Stimulated activated CD8-positive, alpha-beta memory T cell treated with anti-CD3 and anti-CD28 coated beads, Interleukin-2, amount 100 ng/mL, for 48 hours (primary cell): ENCODE results near the gene PPAN.

Experiments used
- DNase-seq, 2 donors: peaks; one replicate each; pipeline ENCODE4 v3.0.0-alpha.2; 2020; ENCODE audit warnings: low read depth in 2 of 2

Gene PPAN

DNA sequence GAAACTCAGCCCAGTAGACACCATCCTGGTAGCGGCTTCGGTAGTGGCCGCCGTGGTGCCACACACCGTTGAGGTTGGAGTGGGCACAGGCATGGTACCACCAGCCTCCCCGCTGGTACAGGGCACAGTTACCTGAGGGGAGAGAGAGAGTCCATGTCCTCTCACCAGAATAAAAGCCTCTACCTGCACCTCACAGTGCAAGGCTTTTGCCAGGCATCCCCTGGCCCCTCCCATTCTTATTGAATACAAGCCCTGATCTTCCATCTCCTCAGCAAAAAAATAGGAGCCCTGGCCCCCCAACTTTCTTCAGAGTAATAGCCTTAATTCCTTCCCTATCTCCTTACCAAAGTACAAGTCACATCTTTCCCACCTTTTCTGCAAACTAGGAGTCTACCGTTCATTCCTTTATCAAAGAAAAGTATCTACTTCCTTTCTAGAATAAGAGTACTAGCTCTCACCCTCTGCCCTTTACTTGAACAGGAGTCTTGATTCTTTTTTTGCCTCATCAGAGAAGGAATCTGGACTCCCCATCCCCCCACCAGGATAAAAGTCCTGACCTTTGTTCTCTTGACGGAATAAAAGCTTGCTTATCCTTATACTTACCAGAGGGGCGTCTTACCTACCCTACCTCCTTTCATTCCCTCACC lies 13.4 kb upstream of the PPAN start:
- no peak for DNase-seq

DNA sequence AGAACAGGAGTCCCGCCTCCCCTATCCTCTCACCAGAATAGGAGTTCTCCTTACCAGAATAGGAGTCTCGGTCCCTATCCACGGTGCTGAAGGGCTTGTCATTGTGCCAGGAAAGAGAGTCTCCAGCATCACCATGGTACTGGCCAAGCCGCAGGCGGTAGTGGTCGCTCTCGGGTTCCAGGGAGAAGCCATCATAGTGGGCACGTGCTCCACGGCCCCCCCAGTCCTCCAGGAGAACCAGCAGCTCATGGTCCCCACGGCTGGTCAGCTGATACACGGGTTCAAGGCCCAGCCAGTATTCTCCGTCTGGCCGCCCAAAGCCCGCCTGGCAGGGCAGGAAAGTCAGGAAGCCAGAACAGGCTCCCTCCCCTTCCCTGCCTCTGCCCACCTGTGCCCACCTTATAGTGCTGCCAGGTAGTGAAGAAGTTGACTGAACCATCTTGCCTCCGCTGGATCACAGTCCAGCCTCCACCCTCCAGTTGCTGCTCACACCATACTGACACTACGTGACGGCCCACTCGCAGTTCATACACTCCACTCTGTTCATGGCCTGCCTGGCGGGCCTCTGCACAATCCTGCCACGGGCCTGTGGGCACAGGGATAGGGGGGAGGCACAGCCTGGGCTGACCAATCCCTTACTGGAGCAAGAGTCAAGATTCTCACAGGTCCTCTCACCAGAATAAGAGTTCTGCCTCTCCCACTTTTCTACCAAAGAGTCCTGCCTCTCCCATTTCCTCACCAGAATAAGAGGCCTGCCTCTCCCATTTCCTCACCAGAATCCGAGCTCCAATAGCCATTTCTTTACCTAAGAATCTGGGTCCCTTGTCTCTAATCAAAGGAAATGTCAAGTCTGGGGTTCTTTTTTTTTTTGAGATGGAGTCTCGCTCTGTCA lies 12.6 kb upstream of the PPAN start:
- no peak for DNase-seq

DNA sequence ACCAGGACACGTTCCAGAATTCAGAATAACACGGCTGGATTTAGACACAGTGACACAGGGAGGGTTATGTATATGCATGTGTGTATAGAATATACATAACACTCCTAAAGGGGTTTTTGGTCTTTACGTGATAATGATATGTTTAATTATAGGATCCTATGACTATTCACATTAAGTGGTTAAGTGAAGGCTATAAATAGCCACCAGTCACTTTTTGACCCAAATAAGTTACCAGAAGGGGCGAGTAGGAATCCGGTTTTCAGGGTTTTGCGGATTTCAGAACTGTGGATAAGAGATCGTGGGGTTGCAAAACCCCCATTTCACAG lies 10.6 kb upstream of the PPAN start:
- no peak for DNase-seq

DNA sequence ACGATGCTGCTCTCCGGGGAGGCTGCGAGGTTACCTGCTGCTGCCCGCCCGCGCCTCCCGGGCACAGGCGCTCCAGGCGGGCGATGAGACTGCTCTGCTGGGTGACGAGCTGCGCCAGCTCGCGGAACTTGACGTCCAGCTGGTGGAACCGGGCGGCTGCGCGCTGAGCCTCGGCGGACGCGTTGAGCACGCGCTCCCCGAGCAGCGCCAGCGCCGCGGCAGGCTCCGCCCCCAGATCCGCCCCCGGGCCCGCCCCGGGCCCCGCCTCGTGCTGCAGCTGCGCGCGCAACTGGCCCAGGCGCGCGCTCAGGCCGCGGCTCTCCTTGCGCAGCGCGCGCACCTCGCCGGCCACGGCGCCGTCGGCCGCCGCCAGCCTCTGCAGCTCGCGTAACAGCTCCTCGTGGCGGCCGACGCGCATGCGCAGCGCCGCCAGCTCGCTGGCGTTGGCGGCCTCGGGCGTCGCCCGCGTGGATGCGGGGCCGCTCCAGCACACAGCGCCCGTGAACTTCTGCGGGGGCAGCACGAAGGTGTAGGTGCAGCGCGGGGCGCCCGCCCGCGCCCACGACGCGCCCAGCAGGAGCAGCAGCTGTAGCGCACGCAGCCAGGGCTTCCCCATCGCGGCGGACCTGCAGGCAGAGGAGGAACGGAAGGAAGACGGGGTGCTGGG lies 10.1 kb upstream of the PPAN start:
- peak; percentile 83 to 85 for DNase-seq

DNA sequence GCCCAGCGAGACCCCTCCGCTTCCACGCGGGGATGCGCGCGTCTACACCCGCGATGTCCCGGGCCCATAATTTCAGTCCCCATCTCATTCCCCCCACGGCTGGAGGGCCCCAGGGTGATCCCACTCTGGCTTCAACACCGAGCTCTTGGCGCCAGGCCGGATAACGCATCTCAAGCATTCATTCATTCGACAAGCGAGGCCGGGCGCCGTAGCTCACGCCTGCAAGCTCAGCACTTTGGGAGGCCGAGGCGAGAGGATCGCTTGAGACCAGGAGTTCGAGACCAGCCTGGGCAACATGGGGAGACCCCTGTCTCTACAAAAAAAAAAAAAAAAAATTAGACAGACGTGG lies 9.6 kb upstream of the PPAN start:
- DNase-seq: no peak

DNA sequence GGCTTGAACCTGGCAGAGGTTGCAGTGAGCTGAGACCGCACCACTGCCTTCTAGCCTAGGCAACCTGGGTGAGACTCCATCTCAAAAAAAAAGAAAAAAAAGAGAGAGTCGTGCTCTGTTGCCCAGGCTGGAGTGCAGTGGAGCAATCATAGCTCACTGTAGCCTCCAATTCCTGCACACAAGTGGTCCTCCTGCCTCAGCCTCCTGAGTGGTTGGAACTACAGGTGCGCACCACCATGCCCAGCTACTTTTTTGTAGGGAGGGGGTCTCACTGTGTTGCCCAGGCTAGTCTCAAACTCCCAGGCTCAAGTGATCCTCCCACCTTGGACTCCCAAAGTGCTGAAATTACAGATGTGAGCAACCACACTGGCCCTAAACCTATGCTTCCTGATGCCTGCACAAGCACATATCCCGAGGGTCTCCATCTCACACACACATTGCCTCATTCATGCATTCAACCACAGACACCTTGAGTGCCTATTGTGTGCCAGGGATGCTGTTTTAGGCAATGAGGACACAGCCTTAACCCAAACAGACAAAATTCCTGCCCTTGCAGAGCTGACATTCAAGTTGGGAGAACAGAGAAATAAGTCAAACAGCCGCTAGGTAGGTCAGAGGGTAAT lies 5.9 kb upstream of the PPAN start:
- DNase-seq: no peak

DNA sequence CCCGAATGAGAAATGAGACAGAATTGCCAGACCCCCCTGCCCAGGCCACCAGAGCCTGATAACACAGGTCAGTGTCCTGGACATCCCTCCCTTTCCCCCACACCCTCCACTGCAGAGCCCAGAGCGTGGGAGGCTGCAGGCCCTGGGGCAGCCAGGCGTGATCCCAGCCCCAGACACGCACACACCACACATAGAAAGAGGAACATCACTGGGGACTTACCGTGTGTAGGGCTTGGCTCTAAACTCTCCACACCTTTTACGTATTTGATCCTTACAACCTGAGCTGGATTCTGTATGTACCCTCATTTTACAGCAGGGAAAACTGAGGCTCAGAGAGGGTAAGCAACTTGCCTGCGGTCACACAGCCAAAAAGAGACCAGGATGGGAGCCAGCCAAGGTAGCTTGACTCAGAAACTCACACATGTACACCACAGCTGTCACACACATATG lies 3.4 kb upstream of the PPAN start:
- DNase-seq: no peak

DNA sequence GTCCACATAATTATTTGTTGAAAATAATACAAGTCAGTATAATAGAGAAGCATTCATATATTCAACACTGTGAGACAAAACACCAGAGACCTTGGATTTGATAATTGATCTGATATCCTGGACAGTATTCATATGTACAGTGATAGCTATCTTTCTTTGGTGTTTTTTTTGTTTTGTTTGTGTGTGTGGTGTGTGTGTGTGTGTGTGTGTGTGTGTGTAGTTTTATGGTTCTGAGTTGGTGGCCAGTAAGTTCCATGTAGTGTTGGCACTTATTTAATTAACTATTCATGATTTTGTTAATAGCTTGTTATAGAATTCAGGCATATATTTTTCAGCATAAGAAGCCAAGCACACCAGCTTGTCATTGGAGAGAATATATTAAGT lies 2.0 kb upstream of the PPAN start:
- DNase-seq: no peak

DNA sequence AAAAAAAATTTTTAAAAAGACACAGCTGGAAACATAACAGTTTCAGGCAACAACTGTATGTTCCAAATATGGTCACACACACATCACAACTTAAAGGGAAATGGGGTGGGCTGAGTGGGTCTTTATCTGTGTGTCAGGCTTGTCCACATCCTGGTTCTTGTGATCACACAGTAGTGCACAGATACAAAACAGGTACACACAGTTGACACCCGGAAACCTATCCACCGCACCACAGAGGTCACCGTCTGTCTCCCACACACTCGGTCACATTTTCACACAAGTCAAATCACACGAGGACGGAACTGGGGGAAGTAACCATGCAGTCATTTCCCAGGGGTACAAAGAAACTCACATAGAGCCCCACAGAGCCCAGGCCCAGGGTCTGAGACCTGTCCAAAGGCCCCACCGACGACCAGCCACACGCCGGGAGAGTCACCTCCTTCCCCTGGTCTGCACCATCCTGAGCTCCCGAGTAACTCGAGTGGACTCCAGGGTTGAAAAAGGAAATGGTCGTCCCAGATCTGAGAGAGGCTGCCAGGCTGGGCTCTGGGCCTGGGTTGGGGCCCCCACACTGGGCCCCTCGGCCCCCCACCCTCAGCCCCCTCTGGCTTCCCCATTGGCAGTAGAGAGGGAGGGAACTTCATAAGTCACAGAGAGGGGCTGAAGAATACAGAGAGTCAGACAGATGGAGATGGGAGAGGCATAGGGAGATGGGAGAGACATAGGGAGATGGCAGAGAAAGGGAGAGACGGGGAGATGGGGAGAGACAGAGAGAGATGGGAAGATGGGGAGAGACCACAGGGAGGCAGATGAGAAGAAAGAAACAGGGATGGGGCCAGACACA lies 1.3 kb upstream of the PPAN start:
- DNase-seq: peak in 1 of 2 donors; percentile 65

DNA sequence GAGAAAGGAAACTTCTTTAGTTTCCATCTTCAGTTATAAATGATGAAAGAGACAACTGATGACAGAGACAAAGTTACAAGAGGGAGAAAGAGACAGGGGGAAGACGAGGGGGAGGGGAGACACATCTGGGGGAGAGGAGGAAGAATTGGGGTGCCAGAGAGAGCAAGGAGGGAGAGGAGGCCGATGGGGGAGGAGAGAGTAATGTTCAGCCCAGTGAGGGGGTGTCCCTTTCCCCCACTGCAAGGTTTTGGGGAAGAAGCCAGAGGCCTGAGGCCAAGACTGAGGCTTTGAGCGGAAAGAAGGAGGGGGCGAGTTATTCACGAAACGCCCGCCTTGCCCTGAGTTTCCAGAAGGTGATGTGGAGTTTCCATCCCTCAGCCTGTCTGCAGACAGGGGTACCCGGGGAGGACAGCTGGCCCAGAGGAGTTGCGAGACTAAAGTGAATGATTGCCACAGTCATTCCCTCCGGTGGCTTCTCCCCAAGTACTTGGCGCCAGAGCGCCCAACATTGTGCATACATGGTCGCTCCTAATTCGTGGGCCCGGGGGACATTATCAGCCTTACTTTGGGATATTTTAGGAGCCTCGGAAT lies 558 bp upstream of the PPAN start:
- peak; percentile 73 to 75 for DNase-seq

DNA sequence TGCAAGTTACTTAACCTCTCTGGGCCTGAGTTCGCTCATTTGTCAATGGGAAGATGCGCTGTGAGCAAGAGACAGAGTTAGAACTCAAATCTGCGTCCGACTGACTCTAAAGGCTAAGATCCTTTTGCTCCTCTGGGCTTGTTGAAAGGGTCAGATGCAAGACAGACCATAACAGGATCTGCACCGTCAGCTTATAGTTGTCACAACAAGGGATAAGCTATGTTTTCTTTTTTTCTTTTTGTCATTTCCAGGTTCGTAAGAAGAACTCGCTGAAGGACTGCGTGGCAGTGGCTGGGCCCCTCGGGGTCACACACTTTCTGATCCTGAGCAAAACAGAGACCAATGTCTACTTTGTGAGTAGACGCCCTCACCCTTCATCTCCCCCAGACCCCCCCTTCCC lies 1.1 kb downstream of the PPAN start:
- no peak for DNase-seq

DNA sequence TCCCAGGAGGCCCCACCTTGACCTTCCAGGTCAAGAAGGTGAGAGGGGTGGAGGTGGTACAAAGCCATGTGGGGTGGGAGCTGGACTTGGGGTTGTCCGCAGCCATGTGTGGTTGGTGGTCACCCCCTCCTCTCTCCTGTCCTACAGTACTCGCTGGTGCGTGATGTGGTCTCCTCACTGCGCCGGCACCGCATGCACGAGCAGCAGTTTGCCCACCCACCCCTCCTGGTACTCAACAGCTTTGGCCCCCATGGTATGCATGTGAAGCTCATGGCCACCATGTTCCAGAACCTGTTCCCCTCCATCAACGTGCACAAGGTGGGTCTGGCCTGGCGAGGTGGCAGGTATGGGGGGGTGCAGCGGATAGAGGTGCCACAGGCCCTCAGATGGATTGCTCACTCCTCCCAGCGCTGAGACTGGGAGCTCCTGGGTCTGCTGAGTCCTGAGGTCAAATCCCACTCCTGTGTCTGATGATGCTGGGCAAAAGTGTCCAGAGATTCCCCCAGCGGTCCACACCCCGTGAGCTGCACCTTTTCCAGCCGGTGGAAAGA lies 1.7 kb downstream of the PPAN start:
- no peak for DNase-seq

DNA sequence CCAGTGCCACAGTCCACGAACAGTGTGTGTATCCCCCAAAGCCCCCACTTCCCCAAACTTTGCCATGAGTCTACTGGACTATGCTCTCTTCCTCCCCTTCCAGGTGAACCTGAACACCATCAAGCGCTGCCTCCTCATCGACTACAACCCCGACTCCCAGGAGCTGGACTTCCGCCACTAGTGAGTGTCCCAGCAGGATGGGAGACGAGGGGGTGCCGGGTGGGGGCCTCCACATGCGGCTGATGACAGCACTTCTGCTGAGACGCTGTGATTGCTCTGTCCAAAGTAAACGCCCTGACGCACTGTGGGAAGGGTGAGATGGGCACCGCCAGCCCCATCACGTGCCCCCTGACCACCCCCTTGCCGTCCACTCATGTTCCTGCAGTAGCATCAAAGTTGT lies 3.4 kb downstream of the PPAN start:
- DNase-seq: no peak

DNA sequence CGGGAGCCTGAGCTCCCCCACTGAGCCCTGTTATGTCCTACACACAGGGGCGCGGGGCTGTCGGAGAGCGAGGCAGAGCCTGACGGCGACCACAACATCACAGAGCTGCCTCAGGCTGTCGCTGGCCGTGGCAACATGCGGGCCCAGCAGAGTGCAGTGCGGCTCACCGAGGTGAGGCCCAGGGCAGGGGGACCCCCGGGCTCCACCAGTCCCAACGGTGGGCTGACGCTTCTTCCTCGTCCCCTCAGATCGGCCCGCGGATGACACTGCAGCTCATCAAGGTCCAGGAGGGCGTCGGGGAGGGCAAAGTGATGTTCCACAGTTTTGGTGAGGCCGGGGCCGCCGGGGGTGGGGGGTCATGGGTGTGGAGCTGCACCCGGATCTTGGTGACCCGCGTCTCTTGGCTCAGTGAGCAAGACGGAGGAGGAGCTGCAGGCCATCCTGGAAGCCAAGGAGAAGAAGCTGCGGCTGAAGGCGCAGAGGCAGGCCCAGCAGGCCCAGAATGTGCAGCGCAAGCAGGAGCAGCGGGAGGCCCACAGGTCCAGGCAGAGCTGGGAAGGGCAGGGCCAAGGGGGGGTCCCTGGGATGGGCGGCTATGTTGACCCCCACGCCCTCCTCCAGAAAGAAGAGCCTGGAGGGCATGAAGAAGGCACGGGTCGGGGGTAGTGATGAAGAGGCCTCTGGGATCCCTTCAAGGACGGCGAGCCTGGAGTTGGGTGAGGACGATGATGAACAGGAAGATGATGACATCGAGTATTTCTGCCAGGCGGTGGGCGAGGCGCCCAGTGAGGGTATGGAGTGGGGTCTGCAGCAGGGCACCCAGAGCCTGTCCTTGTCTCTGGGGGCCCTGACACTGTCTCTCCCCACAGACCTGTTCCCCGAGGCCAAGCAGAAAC lies 4.2 kb downstream of the PPAN start:
- no peak for DNase-seq

DNA sequence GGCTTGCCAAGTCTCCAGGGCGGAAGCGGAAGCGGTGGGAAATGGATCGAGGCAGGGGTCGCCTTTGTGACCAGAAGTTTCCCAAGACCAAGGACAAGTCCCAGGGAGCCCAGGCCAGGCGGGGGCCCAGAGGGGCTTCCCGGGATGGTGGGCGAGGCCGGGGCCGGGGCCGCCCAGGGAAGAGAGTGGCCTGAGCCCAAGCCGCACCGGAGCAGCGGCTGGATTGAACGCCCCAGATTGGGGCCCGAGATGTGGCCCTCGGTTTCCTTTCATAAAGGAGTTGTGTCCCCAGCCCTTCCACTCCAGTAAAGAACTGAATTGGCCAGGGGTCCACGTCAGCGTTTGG lies 4.8 kb downstream of the PPAN start:
- DNase-seq: no peak

DNA sequence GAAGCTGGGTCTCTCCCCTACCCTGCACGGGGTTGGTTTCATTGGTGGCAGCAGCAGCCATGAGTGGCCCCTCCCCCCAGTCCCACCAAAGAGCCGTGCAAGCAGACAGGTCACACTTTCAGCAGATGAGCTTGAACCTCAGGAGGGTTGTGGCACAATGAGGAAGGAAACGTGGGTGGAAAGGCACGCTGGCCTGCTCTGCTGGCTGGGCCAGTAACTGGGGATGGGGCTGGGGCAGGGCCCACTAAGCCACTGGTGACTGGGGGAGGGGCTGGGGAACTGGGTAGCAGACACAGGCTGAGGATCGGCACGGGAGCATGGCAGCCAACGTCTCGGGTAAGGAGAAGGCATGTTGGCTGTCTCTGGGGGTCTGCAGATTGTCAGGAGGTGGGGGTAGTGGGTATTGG lies 5.2 kb downstream of the PPAN start, which contains the start of gene P2RY11:
P2RY11 (plus strand) TSS at position 289 of the 407 bp plus-strand sequence; CDS start at position 318, 29 bp downstream.
- peak in 1 of 2 donors; percentile 57 for DNase-seq

DNA sequence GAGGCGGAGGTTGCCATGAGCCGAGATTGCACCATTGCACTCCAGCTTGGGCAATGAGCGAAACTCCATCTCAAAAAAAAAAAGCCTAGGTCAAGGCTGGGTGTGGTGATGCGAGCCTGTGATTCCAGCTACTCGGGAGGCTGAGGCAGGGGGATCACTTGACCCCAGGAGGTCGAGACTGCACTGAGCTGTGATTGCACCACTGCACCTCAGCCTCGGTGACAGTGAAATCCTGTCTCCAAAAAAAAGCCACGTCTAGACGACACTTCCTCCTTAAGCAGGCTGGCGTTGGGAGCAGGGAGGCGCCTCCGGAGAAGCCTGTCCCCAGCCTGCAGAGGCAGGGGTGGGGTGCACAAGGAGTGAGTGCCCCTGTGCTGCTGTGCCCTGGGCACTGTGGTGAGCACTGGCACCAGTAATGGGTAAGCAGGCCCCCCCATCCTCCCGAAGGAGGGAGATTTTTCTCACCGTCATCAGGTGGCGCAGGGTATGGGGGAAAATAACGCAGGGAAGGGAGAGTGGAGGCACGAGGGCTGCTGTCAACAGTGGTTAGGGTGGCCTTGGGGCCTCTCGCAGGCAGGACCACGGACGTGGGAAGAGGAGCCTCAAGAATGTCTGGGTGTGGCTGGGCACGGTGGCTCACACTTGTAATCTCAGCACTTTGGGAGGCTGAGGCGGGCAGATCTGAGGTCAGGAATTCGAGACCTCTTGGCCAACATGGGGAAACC lies 6.0 kb downstream of the PPAN start:
- DNase-seq: peak; percentile 60 to 73

DNA sequence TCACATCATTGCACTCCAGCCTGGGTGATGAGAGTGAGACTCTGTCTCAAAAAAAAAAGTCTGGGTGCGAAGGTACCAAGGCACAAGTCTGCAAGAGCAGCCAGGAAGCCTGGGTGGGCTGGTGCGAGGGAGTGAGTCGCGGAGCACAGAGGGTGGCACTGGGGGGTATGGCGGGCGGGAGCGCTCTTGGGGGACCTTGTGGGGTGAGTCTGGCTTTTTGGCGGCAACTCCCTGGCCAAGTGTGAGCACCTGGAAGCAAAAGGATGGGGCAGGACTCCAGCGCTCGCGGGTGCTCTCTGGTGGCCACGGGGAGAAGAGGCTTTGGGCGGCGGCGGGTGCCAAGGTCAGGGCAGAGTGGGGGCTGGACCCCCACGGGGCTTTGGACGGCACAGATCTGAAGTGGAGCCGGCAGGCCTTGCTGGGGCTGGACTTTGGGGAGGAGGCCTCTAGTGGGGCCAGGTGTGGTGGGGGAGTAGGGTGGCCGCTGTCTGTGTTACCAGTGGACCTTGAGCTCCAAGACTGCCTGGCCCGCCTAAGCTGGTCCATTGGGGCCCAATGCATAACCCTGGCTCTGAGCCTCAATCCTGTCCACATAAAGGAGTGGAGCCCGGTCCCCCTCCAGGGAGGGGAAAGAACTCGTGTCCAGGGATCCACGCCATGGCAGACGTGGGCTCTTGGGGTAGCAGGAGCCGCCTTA lies 6.9 kb downstream of the PPAN start:
- DNase-seq: peak in 1 of 2 donors; percentile 60

DNA sequence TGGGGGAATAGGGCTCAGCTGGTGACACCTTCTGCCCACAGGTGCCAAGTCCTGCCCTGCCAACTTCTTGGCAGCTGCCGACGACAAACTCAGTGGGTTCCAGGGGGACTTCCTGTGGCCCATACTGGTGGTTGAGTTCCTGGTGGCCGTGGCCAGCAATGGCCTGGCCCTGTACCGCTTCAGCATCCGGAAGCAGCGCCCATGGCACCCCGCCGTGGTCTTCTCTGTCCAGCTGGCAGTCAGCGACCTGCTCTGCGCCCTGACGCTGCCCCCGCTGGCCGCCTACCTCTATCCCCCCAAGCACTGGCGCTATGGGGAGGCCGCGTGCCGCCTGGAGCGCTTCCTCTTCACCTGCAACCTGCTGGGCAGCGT lies 7.4 kb downstream of the PPAN start:
- no peak for DNase-seq
